Gastrocnemius medialis (tissue), 4 donors: ENCODE data around the gene ANKRD34A.

ENCODE experiments used
- CTCF ChIP-seq, 5 experiments: fragments of 450-650 bp in 3 of 5; fragments of 200-600 bp in 2 of 5; sonication (generic) in 2 of 5; IDR thresholded peaks in 4 of 5; conservative IDR thresholded peaks in 1 of 5; 1 replicate in 4 of 5; 2 replicates in 1 of 5; pipeline ENCODE4 v1.5.1; 2016 to 2019; ENCODE audit warnings: antibody characterized with exemption in 5 of 5, mild to moderate bottlenecking in 3 of 5, moderate library complexity in 3 of 5
- POLR2A ChIP-seq, 2 donors: fragments of 450-650 bp; IDR thresholded peaks; one replicate each; pipeline ENCODE4 v1.6.1; 2017; ENCODE audit warnings: antibody characterized with exemption in 2 of 2, mild to moderate bottlenecking in 2 of 2, moderate library complexity in 2 of 2

- no peak for TF ChIP-seq CTCF (IDR thresholded peaks at IDR 0.05 in 4 of 5, conservative IDR thresholded peaks at IDR 0.05 in 1 of 5)
- TF ChIP-seq POLR2A (IDR thresholded peaks at IDR 0.05), result no peak
Measured at GRCh38 chr1:145947551-145947950, 16.8 kb downstream of the ANKRD34A start.
